T-helper 17 cell (primary cell): Measurements from ENCODE around the gene MOGAT1. TPM values are rescaled to one million over a fixed set of nuclear protein-coding genes. Genes with fewer than 3 reads are reported as not detected.
"Not testable (repeated sequence)": the region's sequence is repeated elsewhere in the genome, so short reads cannot be mapped to it uniquely, and the experiment has no call there.

Experiments used
- ATAC-seq: fragments of 150-1000 bp; cut with Tn5 transposase; 2 replicates; pipeline ENCODE4 v1.10.0; 2021; ENCODE audit warnings: mild to moderate bottlenecking, moderate library complexity
- DNase-seq, 3 donors: peaks; one replicate each; pipeline versions ENCODE4 v3.0.0 to v3.0.0-alpha.2; 2020 to 2021
- H3K9me3 ChIP-seq: one replicate; pipeline ENCODE4 v1.7.0; 2013; ENCODE audit warnings: low read length, mild to moderate bottlenecking; ENCODE audit not compliant: control insufficient read depth, poor library complexity, severe bottlenecking
- H3K27ac Mint-ChIP-seq: one replicate; pipeline ENCODE4 v1.8.0; 2022; ENCODE audit warnings: mild to moderate bottlenecking, moderate library complexity, mixed read lengths
- H3K27me3 Mint-ChIP-seq: one replicate; pipeline ENCODE4 v1.8.0; 2022; ENCODE audit warnings: mixed read lengths
- H3K36me3 Mint-ChIP-seq: one replicate; pipeline ENCODE4 v1.8.0; 2022; ENCODE audit warnings: low read depth, mixed read lengths
- H3K4me1 Mint-ChIP-seq: one replicate; pipeline ENCODE4 v1.8.0; 2022; ENCODE audit warnings: mild to moderate bottlenecking, mixed read lengths
- H3K4me3 Mint-ChIP-seq: one replicate; pipeline ENCODE4 v1.8.0; 2022; ENCODE audit warnings: mild to moderate bottlenecking, moderate library complexity, mixed read lengths
- total RNA-seq, 4 donors: library from RNA in 2 of 4; stranded (reverse) in 2 of 4; gene quantifications; one replicate each; pipeline ENCODE4 v1.2.3 and lab custom pipeline; 2022 to 2026

Gene MOGAT1
- total RNA-seq, 2 donors from 2014 or later: not detected

DNA sequence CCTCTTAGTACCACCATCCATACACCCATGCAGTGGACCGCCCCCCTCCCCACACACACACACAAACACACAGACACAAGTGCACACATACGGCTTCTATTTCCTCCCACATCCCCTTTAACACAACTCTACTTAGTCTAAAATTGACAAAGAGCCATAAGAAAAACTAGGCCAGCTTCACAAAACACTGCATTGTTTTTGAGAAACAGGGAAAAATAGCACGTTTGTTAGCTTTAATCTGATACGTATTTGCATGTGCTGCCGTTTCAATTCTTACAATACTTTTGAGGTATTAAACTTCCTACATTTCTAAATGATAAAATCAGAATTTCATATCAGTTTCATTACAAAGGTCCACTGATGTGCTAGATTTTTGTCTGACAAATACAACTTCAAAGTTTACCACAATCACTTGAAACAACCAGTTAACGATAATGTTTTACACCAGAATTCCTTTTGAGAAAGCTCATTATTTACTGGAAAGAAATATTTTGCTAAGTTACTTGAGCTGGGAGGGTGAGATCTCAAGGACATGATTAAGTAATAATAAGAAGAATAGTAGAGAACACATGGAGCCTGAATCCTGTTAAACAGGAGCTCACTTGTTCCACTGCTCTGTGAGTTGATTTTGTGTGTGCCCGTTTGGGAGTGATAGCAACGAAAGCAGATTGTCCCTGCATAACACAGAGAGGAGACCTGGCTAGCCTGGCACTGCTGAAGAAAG is 74.5 kb downstream of the MOGAT1 start:
- no peaks in the 10 kb centered on the region for H3K9me3 ChIP-seq
- ATAC-seq (no peak), DNase-seq (no peak)
- Mint-ChIP-seq H3K4me3 (no peak overlapping the region), H3K27me3 (peaks cover 18% of the 10 kb centered on the region), H3K27ac (no peak overlapping the region), H3K36me3 (peaks cover 2% of the 10 kb centered on the region), H3K4me1 (peaks cover 2% of the 10 kb centered on the region)

- no peak for ATAC-seq
- peaks cover 18% of the 10 kb centered on the region for H3K27me3 Mint-ChIP-seq
Observed at GRCh38 chr2:222747526-222748160, 76.2 kb downstream of the MOGAT1 start.

DNA sequence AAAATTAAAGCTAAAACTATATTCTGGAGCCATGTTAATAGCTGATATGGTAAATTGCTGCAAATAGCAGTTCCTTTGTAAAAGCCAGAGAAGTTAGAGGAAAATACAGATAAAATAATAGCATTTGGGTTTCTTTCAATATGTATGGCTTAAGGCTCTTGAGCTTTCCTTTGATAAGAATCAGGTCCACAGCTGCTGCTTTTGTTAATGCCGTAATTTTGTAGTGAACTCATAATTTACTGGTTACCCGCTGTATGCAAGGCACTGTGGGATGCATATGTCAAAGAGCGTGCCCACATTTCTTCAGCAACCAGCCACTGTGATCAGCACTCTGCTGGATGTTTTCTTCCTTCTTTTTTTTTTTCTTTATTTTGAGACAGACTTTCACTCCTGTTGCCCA is 79.1 kb downstream of the MOGAT1 start:
- DNase-seq (no peak), ATAC-seq (no peak)
- peaks cover under 1% of the 10 kb centered on the region for H3K27me3 Mint-ChIP-seq
- no peak overlapping the region for H3K4me3 Mint-ChIP-seq
- H3K36me3 Mint-ChIP-seq: no peaks in the 10 kb centered on the region
- no peaks in the 10 kb centered on the region for H3K4me1 Mint-ChIP-seq
- no peaks in the 10 kb centered on the region for H3K9me3 ChIP-seq
- no peak overlapping the region for H3K27ac Mint-ChIP-seq

More at GRCh38 chr2:222747526-222748160, 76.2 kb downstream of the MOGAT1 start:
- Mint-ChIP-seq H3K27ac (no peak overlapping the region), H3K4me1 (peaks cover 2% of the 10 kb centered on the region), H3K36me3 (peaks cover 2% of the 10 kb centered on the region), H3K4me3 (no peak overlapping the region)
- no peaks in the 10 kb centered on the region for H3K9me3 ChIP-seq
- no peak for DNase-seq

- H3K9me3 ChIP-seq: no peaks in the 10 kb centered on the region
- Mint-ChIP-seq H3K4me1 (no peaks in the 10 kb centered on the region), H3K36me3 (no peaks in the 10 kb centered on the region), H3K27me3 (no peaks in the 10 kb centered on the region), H3K27ac (no peak overlapping the region), H3K4me3 (no peak overlapping the region)
- DNase-seq (no peak), ATAC-seq (no peak)
Observed at GRCh38 chr2:222751238-222751637, 79.8 kb downstream of the MOGAT1 start.

DNA sequence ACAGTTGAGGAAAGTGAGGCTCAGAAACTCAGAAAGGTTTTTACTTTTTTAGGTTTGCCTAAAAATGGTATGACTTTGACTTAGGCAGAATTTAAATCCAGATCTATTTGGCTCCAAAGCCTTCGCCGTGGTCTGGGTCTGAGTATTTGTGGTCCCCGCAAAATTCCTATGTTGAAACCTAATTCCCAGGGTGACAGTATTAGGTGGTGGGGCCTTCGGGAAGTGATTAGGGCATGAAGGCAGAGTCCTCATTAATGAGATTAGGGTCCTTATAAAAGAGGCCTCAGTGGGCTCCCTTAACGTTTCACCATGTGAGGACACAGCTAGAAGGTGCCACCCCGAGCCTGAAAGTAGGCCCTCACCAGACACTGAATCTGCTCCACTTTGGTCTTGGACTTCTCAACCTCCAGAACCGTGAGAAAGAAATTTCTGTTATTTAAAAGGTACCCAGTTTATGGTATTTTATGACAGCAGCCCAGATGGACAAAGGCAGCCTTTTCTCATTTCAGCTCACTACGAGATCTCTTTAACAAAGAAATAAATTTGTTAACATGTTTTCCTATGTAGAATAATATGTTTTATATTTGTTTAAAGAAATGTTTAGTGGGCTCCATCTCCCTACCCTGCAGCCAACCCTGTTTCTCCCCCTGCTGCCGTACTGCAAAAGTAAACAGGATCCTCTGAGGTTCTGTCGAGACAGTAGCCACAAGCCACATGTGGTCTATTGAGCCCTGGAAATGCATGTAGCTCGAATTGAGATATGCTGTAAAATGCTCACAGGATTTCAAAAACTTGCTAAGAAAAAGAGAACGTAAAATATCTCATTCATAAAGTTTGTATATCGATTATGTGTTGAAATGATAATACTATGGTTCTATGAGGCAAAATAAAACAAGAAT is 80.6 kb downstream of the MOGAT1 start:
- ATAC-seq: no peak
- Mint-ChIP-seq H3K36me3 (no peaks in the 10 kb centered on the region), H3K27ac (no peak overlapping the region), H3K4me3 (no peak overlapping the region), H3K4me1 (no peaks in the 10 kb centered on the region), H3K27me3 (no peaks in the 10 kb centered on the region)
- no peak for DNase-seq
- no peaks in the 10 kb centered on the region for H3K9me3 ChIP-seq

DNA sequence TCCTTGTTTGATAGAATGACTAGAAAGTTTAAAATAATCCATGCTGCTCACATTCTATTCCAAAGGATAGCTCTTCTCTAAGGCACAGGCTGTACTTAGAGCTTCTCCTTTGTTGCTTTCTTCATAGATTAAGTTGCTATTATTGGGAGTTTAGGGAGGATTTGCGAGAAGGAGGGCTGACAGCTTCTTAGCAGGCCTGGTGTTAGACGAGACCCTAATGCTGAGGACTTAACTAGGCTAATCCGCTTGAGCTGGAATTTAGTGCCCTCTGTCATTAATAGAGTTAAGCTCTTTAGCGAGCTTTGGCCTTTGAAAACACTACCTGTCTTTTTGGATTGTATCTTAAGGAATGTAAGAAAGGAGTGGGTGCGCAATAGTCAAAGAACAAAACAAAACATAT is 81.3 kb downstream of the MOGAT1 start:
- Mint-ChIP-seq H3K27ac (no peak overlapping the region), H3K36me3 (no peaks in the 10 kb centered on the region), H3K4me3 (no peak overlapping the region), H3K27me3 (no peaks in the 10 kb centered on the region), H3K4me1 (no peaks in the 10 kb centered on the region)
- ATAC-seq (no peak), DNase-seq (no peak)
- no peaks in the 10 kb centered on the region for H3K9me3 ChIP-seq

DNA sequence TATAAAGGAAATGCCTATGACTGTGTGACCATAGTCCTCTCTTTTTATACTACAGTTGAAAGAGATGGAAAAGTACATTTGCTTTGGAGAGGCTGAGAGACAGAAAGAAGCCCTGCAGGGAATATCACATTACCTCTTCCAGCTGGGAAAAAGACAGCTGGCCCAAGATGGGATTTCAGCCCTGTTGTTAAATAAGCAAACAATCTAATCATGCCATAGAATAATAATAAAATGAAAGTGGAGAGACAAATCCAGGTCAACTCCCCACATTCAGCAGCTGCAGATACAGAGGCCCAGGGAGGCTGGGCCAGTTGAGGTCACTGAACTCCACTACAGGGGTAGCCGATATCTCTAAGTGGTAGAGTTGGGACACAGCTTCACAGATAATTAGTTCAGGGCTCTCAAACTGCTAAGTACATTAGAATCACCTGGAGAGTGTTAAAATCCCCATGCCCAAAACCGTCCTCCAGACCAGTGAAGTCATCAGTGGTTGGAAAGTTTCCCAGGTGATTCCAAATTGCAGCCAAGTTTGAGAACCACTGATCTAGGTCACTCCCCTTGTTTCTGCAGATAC is 81.9 kb downstream of the MOGAT1 start:
- no peak for DNase-seq
- no peak overlapping the region for H3K27ac Mint-ChIP-seq
- no peaks in the 10 kb centered on the region for H3K4me1 Mint-ChIP-seq
- H3K4me3 Mint-ChIP-seq: no peak overlapping the region
- ATAC-seq: no peak
- H3K27me3 Mint-ChIP-seq: no peaks in the 10 kb centered on the region
- H3K9me3 ChIP-seq: no peaks in the 10 kb centered on the region
- no peaks in the 10 kb centered on the region for H3K36me3 Mint-ChIP-seq

GRCh38 chr2:222754324-222754930 is 83.0 kb downstream of the MOGAT1 start:
- DNase-seq: no peak
- no peaks in the 10 kb centered on the region for H3K4me1 Mint-ChIP-seq
- H3K27me3 Mint-ChIP-seq: no peaks in the 10 kb centered on the region
- no peak for ATAC-seq
- no peak overlapping the region for H3K4me3 Mint-ChIP-seq
- H3K9me3 ChIP-seq: no peaks in the 10 kb centered on the region
- H3K36me3 Mint-ChIP-seq: no peaks in the 10 kb centered on the region
- H3K27ac Mint-ChIP-seq: no peak overlapping the region

DNA sequence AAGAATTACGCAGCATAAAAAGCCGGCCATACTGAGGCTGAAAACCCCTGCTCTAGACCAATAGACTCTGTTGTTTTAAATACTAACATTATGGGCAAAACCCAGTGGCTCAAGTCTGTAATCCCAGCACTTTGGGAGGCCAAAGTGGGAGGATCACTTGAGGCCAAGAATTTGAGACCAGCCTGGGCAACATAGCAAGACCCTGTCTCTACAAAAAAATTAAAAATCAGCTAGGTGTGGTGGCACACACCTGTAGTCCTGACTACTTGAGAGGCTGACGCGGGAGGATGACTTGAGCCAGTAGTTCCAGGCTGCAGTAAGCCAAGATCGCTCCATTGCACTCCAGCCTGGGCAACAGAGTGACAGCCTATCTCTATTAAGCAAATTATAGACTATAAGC is 84.1 kb downstream of the MOGAT1 start:
- H3K36me3 Mint-ChIP-seq, DNase-seq, ATAC-seq, H3K4me3 Mint-ChIP-seq, H3K27me3 Mint-ChIP-seq, H3K27ac Mint-ChIP-seq, H3K4me1 Mint-ChIP-seq, H3K9me3 ChIP-seq: not testable (repeated sequence)

DNA sequence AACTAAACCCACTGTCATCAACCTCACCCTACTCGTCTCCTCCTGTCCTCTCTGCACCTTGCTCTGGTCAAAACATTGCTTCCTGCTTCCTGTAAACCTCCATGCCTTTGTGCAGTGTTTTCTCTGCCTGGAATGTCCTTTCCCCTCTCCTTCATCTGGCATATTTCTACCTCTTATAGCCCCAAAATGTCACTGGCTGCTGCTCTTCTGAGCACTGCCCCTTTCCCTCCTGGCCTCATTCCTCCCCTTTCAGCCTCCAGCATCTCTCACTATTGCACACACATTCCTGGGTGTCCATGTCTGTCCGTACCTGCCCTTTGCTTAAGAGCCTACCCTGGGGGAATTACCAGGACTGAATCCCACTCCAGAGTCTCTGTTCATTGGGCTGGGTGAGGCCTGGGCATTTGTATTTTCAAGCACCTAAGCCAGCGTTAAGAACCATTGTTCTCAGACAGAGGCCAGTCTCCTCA is 84.9 kb downstream of the MOGAT1 start:
- H3K36me3 Mint-ChIP-seq: no peaks in the 10 kb centered on the region
- ATAC-seq: no peak
- H3K4me1 Mint-ChIP-seq: no peaks in the 10 kb centered on the region
- H3K9me3 ChIP-seq: no peaks in the 10 kb centered on the region
- H3K27ac Mint-ChIP-seq: no peak overlapping the region
- H3K27me3 Mint-ChIP-seq: no peaks in the 10 kb centered on the region
- no peak overlapping the region for H3K4me3 Mint-ChIP-seq
- DNase-seq: no peak

GRCh38 chr2:222756951-222757650 is 85.6 kb downstream of the MOGAT1 start:
- Mint-ChIP-seq H3K4me3 (no peak overlapping the region), H3K36me3 (no peaks in the 10 kb centered on the region), H3K27me3 (peaks cover 3% of the 10 kb centered on the region), H3K4me1 (no peaks in the 10 kb centered on the region), H3K27ac (no peak overlapping the region)
- ATAC-seq (no peak), DNase-seq (no peak)
- no peaks in the 10 kb centered on the region for H3K9me3 ChIP-seq
